ENCODE data around the gene FAM124B.

FAM124B gene

GRCh38 chr2:224416656-224417360 lies 14.9 kb upstream of the FAM124B start:
- TF ChIP-seq, protein P1, sequence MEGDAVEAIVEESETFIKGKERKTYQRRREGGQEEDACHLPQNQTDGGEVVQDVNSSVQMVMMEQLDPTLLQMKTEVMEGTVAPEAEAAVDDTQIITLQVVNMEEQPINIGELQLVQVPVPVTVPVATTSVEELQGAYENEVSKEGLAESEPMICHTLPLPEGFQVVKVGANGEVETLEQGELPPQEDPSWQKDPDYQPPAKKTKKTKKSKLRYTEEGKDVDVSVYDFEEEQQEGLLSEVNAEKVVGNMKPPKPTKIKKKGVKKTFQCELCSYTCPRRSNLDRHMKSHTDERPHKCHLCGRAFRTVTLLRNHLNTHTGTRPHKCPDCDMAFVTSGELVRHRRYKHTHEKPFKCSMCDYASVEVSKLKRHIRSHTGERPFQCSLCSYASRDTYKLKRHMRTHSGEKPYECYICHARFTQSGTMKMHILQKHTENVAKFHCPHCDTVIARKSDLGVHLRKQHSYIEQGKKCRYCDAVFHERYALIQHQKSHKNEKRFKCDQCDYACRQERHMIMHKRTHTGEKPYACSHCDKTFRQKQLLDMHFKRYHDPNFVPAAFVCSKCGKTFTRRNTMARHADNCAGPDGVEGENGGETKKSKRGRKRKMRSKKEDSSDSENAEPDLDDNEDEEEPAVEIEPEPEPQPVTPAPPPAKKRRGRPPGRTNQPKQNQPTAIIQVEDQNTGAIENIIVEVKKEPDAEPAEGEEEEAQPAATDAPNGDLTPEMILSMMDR (IDR thresholded peaks at IDR 0.05; ENCODE audit: extremely low read depth, insufficient read depth, missing control alignments) = no peak
- in situ Hi-C loops (cut with MboI; ENCODE audit: low pct_unique_long_range_greater_than_20kb, low sequenced_read_pairs, unreplicated experiment) = no loop called here
- no peak for DNase-seq (ENCODE audit: low spot score)

- in situ Hi-C loops (cut with MboI; ENCODE audit: low pct_unique_long_range_greater_than_20kb, low sequenced_read_pairs, unreplicated experiment) = no loop called here
- TF ChIP-seq, protein P1 (IDR thresholded peaks at IDR 0.05; ENCODE audit: extremely low read depth, insufficient read depth, missing control alignments) = no peak
- no peak for DNase-seq (ENCODE audit: low spot score)
Measured at GRCh38 chr2:224413381-224413780, 11.5 kb upstream of the FAM124B start.

- TF ChIP-seq, protein P1 (IDR thresholded peaks at IDR 0.05; ENCODE audit: extremely low read depth, insufficient read depth, missing control alignments) = no peak
- in situ Hi-C loops (cut with MboI; ENCODE audit: low pct_unique_long_range_greater_than_20kb, low sequenced_read_pairs, unreplicated experiment) = no loop called here
- DNase-seq (ENCODE audit: low spot score) = no peak
Measured at GRCh38 chr2:224412141-224413015, 10.5 kb upstream of the FAM124B start.

- no peak for DNase-seq (ENCODE audit: low spot score)
- in situ Hi-C loops (cut with MboI; ENCODE audit: low pct_unique_long_range_greater_than_20kb, low sequenced_read_pairs, unreplicated experiment) = no loop called here
Measured at GRCh38 chr2:224410946-224411561, 9.1 kb upstream of the FAM124B start.

DNA sequence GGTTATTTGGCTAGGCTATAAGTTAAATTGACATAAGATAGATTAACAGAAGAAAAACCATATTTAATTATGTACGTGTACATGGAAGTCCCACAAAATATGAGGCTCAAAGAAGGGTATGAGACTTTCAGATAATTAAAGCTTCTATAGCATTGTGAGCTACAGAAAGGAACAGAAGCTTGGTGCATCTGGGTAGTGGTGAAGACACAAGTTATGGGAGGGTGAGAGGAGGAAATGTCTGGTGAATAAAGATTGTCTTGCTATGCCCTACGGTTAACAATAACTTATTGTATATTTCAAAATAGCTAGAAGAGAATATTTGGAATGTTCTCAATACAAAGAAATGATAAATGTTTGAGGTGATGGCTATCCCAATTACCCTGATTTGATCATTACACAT lies 6.8 kb upstream of the FAM124B start:
- TF ChIP-seq, protein P1 (IDR thresholded peaks at IDR 0.05; ENCODE audit: extremely low read depth, insufficient read depth, missing control alignments) = no peak
- in situ Hi-C loops (cut with MboI; ENCODE audit: low pct_unique_long_range_greater_than_20kb, low sequenced_read_pairs, unreplicated experiment) = no loop called here

More at GRCh38 chr2:224410946-224411561, 9.1 kb upstream of the FAM124B start:
- TF ChIP-seq, protein P1 (IDR thresholded peaks at IDR 0.05; ENCODE audit: extremely low read depth, insufficient read depth, missing control alignments) = no peak

DNA sequence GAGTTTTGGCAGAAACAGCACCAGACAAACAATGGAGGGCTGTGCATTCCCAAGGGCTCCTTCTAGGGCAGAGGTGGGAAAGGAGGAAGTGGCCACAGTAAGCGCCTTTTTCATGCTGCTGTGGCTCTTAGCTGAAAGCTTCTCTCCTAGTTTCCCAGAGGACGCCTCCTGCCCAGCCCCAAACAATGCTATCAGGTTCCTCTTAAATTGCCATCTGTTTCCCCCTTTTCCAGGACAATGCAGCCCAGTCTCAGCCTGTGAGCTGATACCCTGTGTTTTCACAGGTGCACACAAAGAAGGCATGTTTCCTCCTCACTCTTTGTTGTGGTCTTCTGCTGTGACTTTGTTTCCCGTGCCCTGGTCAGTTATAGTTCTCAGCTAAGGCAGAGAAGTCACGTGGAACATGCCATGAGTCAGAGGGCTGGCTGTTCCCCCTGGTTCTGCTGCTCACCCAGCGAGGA lies 5.4 kb upstream of the FAM124B start:
- TF ChIP-seq, protein P1 (IDR thresholded peaks at IDR 0.05; ENCODE audit: extremely low read depth, insufficient read depth, missing control alignments) = no peak
- DNase-seq (ENCODE audit: low spot score) = no peak
- in situ Hi-C loops (cut with MboI; ENCODE audit: low pct_unique_long_range_greater_than_20kb, low sequenced_read_pairs, unreplicated experiment) = no loop called here

More for the DNA sequence above, 6.8 kb upstream of the FAM124B start:
- DNase-seq (ENCODE audit: low spot score) = no peak
